A673 (cell line): Measurements from ENCODE around the gene MBTPS1. TPM values are rescaled to one million over a fixed set of nuclear protein-coding genes. Genes with fewer than 3 reads are reported as not detected.

Experiments
- BruUV-seq: library from RNA; stranded (reverse); fragments of 400-500 nt; replicated peaks from 2 replicates; lab custom pipeline; 2021; lab: Mats Ljungman, UMichigan
- CTCF ChIA-PET: fragments of 300-600 bp; sonication (Branson Sonifier 250); formaldehyde crosslinking; loops from one replicate; lab custom pipeline; 2022; ENCODE audit warnings: antibody characterized with exemption; lab: Charles Lee
- POLR2A ChIA-PET: fragments of 300-600 bp; sonication (Branson Sonifier 250); formaldehyde crosslinking; loops from one replicate; lab custom pipeline; 2022; ENCODE audit warnings: antibody characterized with exemption; ENCODE audit not compliant: low non-redundant PET; lab: Charles Lee
- DNase-seq: peaks from one replicate; pipeline ENCODE4 v3.0.0-alpha.2; 2015; ENCODE audit warnings: low spot score
- H3K27ac ChIP-seq: fragments of 200-600 bp; sonication (generic); 2 replicates; pipeline ENCODE4 v1.5.1; 2016; ENCODE audit warnings: mixed run types, low read depth, mild to moderate bottlenecking, mixed read lengths, antibody characterized with exemption, low read length; ENCODE audit not compliant: poor library complexity, severe bottlenecking
- H3K27me3 ChIP-seq: fragments of 200-600 bp; sonication (generic); replicated peaks from 2 replicates; pipeline ENCODE4 v1.6.1; 2017; ENCODE audit warnings: mixed run types, low read depth, mild to moderate bottlenecking, mixed read lengths, antibody characterized with exemption, low read length; ENCODE audit not compliant: insufficient read depth, poor library complexity
- H3K36me3 ChIP-seq: fragments of 200-600 bp; sonication (generic); 2 replicates; pipeline ENCODE4 v1.6.1; 2016; ENCODE audit warnings: mixed run types, mild to moderate bottlenecking, mixed read lengths, antibody characterized with exemption, low read length; ENCODE audit not compliant: insufficient read depth, poor library complexity, severe bottlenecking
- H3K4me1 ChIP-seq: fragments of 200-600 bp; sonication (generic); 2 replicates; pipeline ENCODE4 v1.6.1; 2017; ENCODE audit warnings: mixed run types, mild to moderate bottlenecking, mixed read lengths, antibody characterized with exemption, low read length; ENCODE audit not compliant: insufficient read depth, poor library complexity, severe bottlenecking
- H3K4me3 ChIP-seq: fragments of 200-600 bp; sonication (generic); 2 replicates; pipeline ENCODE4 v1.5.1; 2016; ENCODE audit warnings: low read depth, mixed run types, mild to moderate bottlenecking, mixed read lengths, low read length; ENCODE audit not compliant: poor library complexity, severe bottlenecking
- H3K9me3 ChIP-seq: fragments of 200-600 bp; sonication (generic); 2 replicates; pipeline ENCODE4 v1.6.1; 2016; ENCODE audit warnings: mixed run types, low read depth, mild to moderate bottlenecking, mixed read lengths, antibody characterized with exemption, low read length; ENCODE audit not compliant: poor library complexity, severe bottlenecking
- EZH2 ChIP-seq: fragments of 200-600 bp; sonication (generic); IDR thresholded peaks from 2 replicates; pipeline ENCODE4 v1.6.1; 2017; ENCODE audit warnings: borderline replicate concordance, low read depth, mild to moderate bottlenecking, mixed read lengths, antibody characterized with exemption, low read length; ENCODE audit not compliant: poor library complexity, severe bottlenecking
- intact Hi-C: fragments of 100-400 bp; cut with micrococcal nuclease; formaldehyde crosslinking; loops from one replicate; pipeline ENCODE4 v1.10.0; 2022; ENCODE audit not compliant: unreplicated experiment
- total RNA-seq: library from RNA; stranded (reverse); gene quantifications from 2 replicates; pipeline ENCODE4 v1.2.3, GENCODE V29; 2021
- TF ChIP-seq, protein P1 (sequence below): fragments of 300-800, 200-600 bp; sonication (generic); conservative IDR thresholded peaks from 2 replicates; pipeline ENCODE4 v1.5.1; 2017; ENCODE audit warnings: low read depth, mild to moderate bottlenecking, antibody characterized with exemption, low read length, moderate library complexity, mixed read lengths

Gene MBTPS1
- total RNA-seq, 1 experiment from 2014 or later: 82.0 TPM

GRCh38 chr16:84027625-84028024, 89.1 kb downstream of the MBTPS1 start:
- TF ChIP-seq, protein P1, sequence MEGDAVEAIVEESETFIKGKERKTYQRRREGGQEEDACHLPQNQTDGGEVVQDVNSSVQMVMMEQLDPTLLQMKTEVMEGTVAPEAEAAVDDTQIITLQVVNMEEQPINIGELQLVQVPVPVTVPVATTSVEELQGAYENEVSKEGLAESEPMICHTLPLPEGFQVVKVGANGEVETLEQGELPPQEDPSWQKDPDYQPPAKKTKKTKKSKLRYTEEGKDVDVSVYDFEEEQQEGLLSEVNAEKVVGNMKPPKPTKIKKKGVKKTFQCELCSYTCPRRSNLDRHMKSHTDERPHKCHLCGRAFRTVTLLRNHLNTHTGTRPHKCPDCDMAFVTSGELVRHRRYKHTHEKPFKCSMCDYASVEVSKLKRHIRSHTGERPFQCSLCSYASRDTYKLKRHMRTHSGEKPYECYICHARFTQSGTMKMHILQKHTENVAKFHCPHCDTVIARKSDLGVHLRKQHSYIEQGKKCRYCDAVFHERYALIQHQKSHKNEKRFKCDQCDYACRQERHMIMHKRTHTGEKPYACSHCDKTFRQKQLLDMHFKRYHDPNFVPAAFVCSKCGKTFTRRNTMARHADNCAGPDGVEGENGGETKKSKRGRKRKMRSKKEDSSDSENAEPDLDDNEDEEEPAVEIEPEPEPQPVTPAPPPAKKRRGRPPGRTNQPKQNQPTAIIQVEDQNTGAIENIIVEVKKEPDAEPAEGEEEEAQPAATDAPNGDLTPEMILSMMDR: no peak
- no peak for TF ChIP-seq EZH2
- Histone ChIP-seq H3K4me1 (no peaks in the 10 kb centered on the region), H3K9me3 (no peaks in the 10 kb centered on the region), H3K27me3 (no peaks in the 10 kb centered on the region), H3K4me3 (no peak overlapping the region), H3K27ac (no peak overlapping the region), H3K36me3 (no peaks in the 10 kb centered on the region)
- no peak for DNase-seq
- BruUV-seq: no TSS peak
- ChIA-PET CTCF (interaction anchor here (0.7 kb wide), 1 partner anchor 70 kb away, joined by 3 read pairs; no protein-coding TSS in a partner anchor), POLR2A (no interaction called here)
- intact Hi-C loops: no loop called here

- DNase-seq: no peak
- BruUV-seq: no TSS peak
- Histone ChIP-seq H3K4me1 (no peaks in the 10 kb centered on the region), H3K36me3 (no peaks in the 10 kb centered on the region), H3K4me3 (no peak overlapping the region), H3K27ac (no peak overlapping the region), H3K27me3 (no peaks in the 10 kb centered on the region), H3K9me3 (peaks cover under 1% of the 10 kb centered on the region)
- no peak for TF ChIP-seq EZH2
- TF ChIP-seq, protein P1: no peak
- intact Hi-C loops: no loop called here
- CTCF ChIA-PET: no interaction called here
- POLR2A ChIA-PET: no interaction called here
Measured at GRCh38 chr16:84026606-84027005, 90.1 kb downstream of the MBTPS1 start.

DNA sequence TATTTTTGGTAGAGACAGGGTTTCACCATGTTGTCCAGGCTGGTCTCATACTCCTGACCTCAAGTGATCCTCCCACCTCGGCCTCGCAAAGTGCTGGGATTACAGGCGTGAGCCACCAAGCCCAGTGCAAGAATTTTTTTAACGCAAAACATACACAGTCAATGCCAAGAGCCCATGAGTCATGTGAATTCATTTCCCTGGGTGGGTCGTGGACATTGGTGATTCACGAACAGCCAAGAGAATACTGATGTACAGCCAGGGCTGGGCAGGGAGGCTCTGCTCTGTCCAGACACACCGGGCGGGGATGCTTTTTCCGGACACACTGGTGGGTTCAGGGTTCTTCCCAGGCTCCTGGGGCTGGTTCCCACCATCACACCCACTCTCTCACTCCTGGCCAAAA, 91.9 kb downstream of the MBTPS1 start:
- H3K27ac ChIP-seq: no peak overlapping the region
- no peak for DNase-seq
- H3K36me3 ChIP-seq: no peaks in the 10 kb centered on the region
- intact Hi-C loops: no loop called here
- CTCF ChIA-PET: no interaction called here
- no peaks in the 10 kb centered on the region for H3K4me1 ChIP-seq
- H3K27me3 ChIP-seq: no peaks in the 10 kb centered on the region
- H3K9me3 ChIP-seq: peaks cover 4% of the 10 kb centered on the region
- no peak overlapping the region for H3K4me3 ChIP-seq
- TF ChIP-seq, protein P1: no peak
- no peak for TF ChIP-seq EZH2
- no TSS peak for BruUV-seq
- POLR2A ChIA-PET: no interaction called here
